HCT116 (cell line): ENCODE results near the gene TELO2. TPM values are rescaled to one million over a fixed set of nuclear protein-coding genes. Genes with fewer than 3 reads are reported as not detected.

Experiments used
- total RNA-seq: library from RNA; stranded (reverse); gene quantifications from one replicate; pipeline ENCODE4 v1.2.1, GENCODE V29; 2021; ENCODE audit not compliant: unreplicated experiment

Gene TELO2
- total RNA-seq, 1 experiment from 2014 or later = 74.3 TPM

Other genes with a start within 250 kb of the TELO2 start
- not detected for gene TPSD1, start 237.3 kb upstream of the TELO2 start, total RNA-seq
- 212 TPM for gene UBE2I, start 183.7 kb upstream of the TELO2 start, total RNA-seq
- gene BAIAP3, start 159.7 kb upstream of the TELO2 start, total RNA-seq = 44.7 TPM
- 52.7 TPM for gene TSR3, start 141.5 kb upstream of the TELO2 start, total RNA-seq
- 35.2 TPM for gene GNPTG, start 141.4 kb upstream of the TELO2 start, total RNA-seq
- gene UNKL, start 78.7 kb upstream of the TELO2 start, total RNA-seq = 24.9 TPM
- 22.6 TPM for gene UQCC4, start 72.6 kb upstream of the TELO2 start, total RNA-seq
- gene PERCC1, start 62.3 kb upstream of the TELO2 start, total RNA-seq = not detected
- gene CCDC154, start 48.8 kb upstream of the TELO2 start, total RNA-seq = 1.7 TPM
- gene CLCN7, start 18.3 kb upstream of the TELO2 start, total RNA-seq = 64.0 TPM
- gene PTX4, start 4.4 kb upstream of the TELO2 start, total RNA-seq = not detected
- gene TMEM204, start 40.3 kb downstream of the TELO2 start, total RNA-seq = 0.22 TPM
- 27.5 TPM for gene IFT140, start 118.7 kb downstream of the TELO2 start, total RNA-seq
- 22.9 TPM for gene CRAMP1, start 119.0 kb downstream of the TELO2 start, total RNA-seq
- 113 TPM for gene JPT2, start 184.9 kb downstream of the TELO2 start, total RNA-seq
- gene MAPK8IP3, start 212.8 kb downstream of the TELO2 start, total RNA-seq = 75.3 TPM